SH-SY5Y (cell line): ENCODE measurements around the gene DMAC2.

Experiments
- GATA2 ChIP-seq: IDR thresholded peaks from 2 replicates; pipeline ENCODE4 v1.6.1; 2011; ENCODE audit warnings: mild to moderate bottlenecking, low read depth, low read length
- GATA3 ChIP-seq: IDR thresholded peaks from 2 replicates; pipeline ENCODE4 v1.6.1; 2011; ENCODE audit warnings: low read depth, mild to moderate bottlenecking, low read length, moderate library complexity

- TF ChIP-seq GATA2 (no peak), GATA3 (no peak)
Observed at GRCh38 chr19:41411968-41412265, 27.8 kb downstream of the DMAC2 start.
